Measurements from ENCODE around the gene MYO16.

GRCh38 chr13:109151255-109151654, 521.8 kb downstream of the MYO16 start:
- TF ChIP-seq CTCF (IDR thresholded peaks at IDR 0.05): no peak
- TF ChIP-seq POLR2A (IDR thresholded peaks at IDR 0.05): no peak
